ENCODE data around the gene GPR21.

GRCh38 chr9:122996586-122996985, 36.9 kb upstream of the GPR21 start:
- no peak for TF ChIP-seq CTCF (IDR thresholded peaks at IDR 0.05)
- no peak for TF ChIP-seq JUN (CRISPR knock-in tag; IDR thresholded peaks at IDR 0.05)
- no peak for TF ChIP-seq NR1H2 (CRISPR knock-in tag; IDR thresholded peaks at IDR 0.05)
- no peak for TF ChIP-seq IRF1 (CRISPR knock-in tag; IDR thresholded peaks at IDR 0.05)
- TF ChIP-seq MAX (CRISPR knock-in tag; IDR thresholded peaks at IDR 0.05): no peak
- no peak for TF ChIP-seq ZMAT4 (CRISPR knock-in tag; IDR thresholded peaks at IDR 0.05)
- TF ChIP-seq NFYB (CRISPR knock-in tag; conservative IDR thresholded peaks at IDR 0.05; ENCODE audit: low read depth): no peak
- TF ChIP-seq MLX (CRISPR knock-in tag; IDR thresholded peaks at IDR 0.05): no peak
- no peak for TF ChIP-seq ZNF138 (CRISPR knock-in tag; conservative IDR thresholded peaks at IDR 0.05)
- no peak for TF ChIP-seq SP1 (CRISPR knock-in tag; conservative IDR thresholded peaks at IDR 0.05)
- no peak for TF ChIP-seq E2F4 (CRISPR knock-in tag; IDR thresholded peaks at IDR 0.05; ENCODE audit: borderline replicate concordance, low read depth)
- TF ChIP-seq CBFB (CRISPR knock-in tag; IDR thresholded peaks at IDR 0.05; ENCODE audit: low read depth): no peak
- no peak for TF ChIP-seq KAT7 (CRISPR knock-in tag; IDR thresholded peaks at IDR 0.05; ENCODE audit: borderline replicate concordance)

Data from WTC11 (cell line).